Kidney (tissue), 14 donors: ENCODE data around the gene CDYL2. TPM values are rescaled to one million over a fixed set of nuclear protein-coding genes. Genes with fewer than 3 reads are reported as not detected.
"Not testable (repeated sequence)": the region's sequence is repeated elsewhere in the genome, so short reads cannot be mapped to it uniquely, and the experiment has no call there.

Source experiments
- DNase-seq, 5 donors: peaks; one replicate each; pipeline ENCODE4 v3.0.0-alpha.2; 2013 to 2020
- FAIRE-seq: peaks from 2 replicates; lab custom pipeline; 2012; peaks lifted over from hg19 to GRCh38; lab: Jason Lieb, UNC
- H3K27ac ChIP-seq, 2 donors: one replicate each; pipeline ENCODE4 v1.7.0; 2013; ENCODE audit warnings: low read depth in 2 of 2, low read length in 2 of 2, inconsistent platforms in 1 of 2
- H3K27me3 ChIP-seq: one replicate; pipeline ENCODE4 v1.7.1; 2013; ENCODE audit warnings: low read length, inconsistent platforms; ENCODE audit not compliant: control insufficient read depth, insufficient read depth
- H3K36me3 ChIP-seq, 3 donors: one replicate each; pipeline versions ENCODE4 v1.7.0 to v1.7.1; 2013; ENCODE audit warnings: low read length in 3 of 3, control low read depth in 1 of 3, inconsistent platforms in 1 of 3; ENCODE audit not compliant: insufficient read depth in 3 of 3, control insufficient read depth in 2 of 3
- H3K4me1 ChIP-seq, 3 donors: one replicate each; pipeline versions ENCODE4 v1.7.0 to v1.7.1; 2013; ENCODE audit warnings: low read length in 3 of 3, inconsistent platforms in 1 of 3, low read depth in 1 of 3; ENCODE audit not compliant: control insufficient read depth in 2 of 3, insufficient read depth in 2 of 3
- H3K4me3 ChIP-seq, 3 donors: one replicate each; pipeline versions ENCODE4 v1.7.0 to v1.8.1; 2013; ENCODE audit warnings: low read length in 3 of 3, control low read depth in 1 of 3, inconsistent platforms in 1 of 3
- H3K9ac ChIP-seq, 3 donors: one replicate each; pipeline versions ENCODE4 v1.7.0 to v1.7.1; 2013; ENCODE audit warnings: low read length in 3 of 3, control low read depth in 1 of 3, inconsistent platforms in 1 of 3
- H3K9me3 ChIP-seq, 3 donors: one replicate each; pipeline versions ENCODE4 v1.7.0 to v1.7.1; 2013; ENCODE audit warnings: low read length in 3 of 3, control low read depth in 1 of 3, inconsistent platforms in 1 of 3; ENCODE audit not compliant: control insufficient read depth in 2 of 3, insufficient read depth in 1 of 3
- CTCF ChIP-seq: IDR thresholded peaks from 3 replicates; pipeline ENCODE4 v1.5.1; 2012; ENCODE audit warnings: mild to moderate bottlenecking, moderate library complexity, borderline replicate concordance; ENCODE audit not compliant: insufficient read depth; ENCODE audit errors: extremely low read depth
- intact Hi-C: fragments of 100-400 bp; cut with DNase I; formaldehyde crosslinking; loops from one replicate; pipeline ENCODE4 v1.11.1; 2022
- polyA plus RNA-seq: library from polyadenylated mRNA; stranded (reverse); fragments of 350-450 nt; fragmentation: Illumina TruSeq; extraction: RNeasy Lipid Tissue Mini Kit (QIAGEN cat#74804); gene quantifications from one replicate; pipeline ENCODE4 v1.2.3, GENCODE V29; 2014; ENCODE audit warnings: low read depth, low replicate concordance; ENCODE audit not compliant: insufficient read depth
- total RNA-seq: library from RNA; stranded (reverse); fragmentation: NEBNext Ultra II Directional; extraction: Animal tissue kit (Norgen Biotek cat#: 25700); gene quantifications from one replicate; pipeline ENCODE4 v1.2.1, GENCODE V29; 2021
- donor health status: control.
- donor health status: control.
- donor health status: control.
- donor health status: control.
- donor health status: control.
- donor health status: DM: yes; HTN: yes; CAD: no.
- donor health status: Normal renal cell carcinoma (clear cell type).

CDYL2 gene
- total and polyA plus RNA-seq, 2 donors from 2014 or later, result 2.6 to 27.3 TPM

DNA sequence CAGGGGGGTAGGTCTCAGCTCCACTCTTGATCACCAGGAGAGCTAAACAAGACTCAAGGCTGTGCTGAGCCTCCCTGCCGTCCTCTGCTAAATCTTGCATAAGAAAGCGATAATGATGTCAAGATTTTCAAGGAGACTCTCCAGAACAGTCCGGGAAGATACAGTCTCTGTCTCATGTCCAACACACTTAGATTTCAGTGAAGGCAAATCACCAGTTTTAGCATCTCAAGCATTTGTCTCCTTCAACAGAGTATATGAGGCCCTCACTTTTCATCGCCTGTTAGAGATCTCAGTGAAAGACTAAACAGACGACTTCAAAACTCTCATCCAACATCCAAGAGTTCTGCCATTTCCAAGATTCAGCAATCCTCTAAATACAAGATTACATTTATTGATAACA is 13.6 kb downstream of the CDYL2 start:
- Histone ChIP-seq H3K4me3 (no peak overlapping the region), H3K9me3 (peaks cover 0 to 4% (median 0%) of the 10 kb centered on the region in 3 donors), H3K9ac (no peak overlapping the region), H3K4me1 (peaks cover 0 to 4% (median 2%) of the 10 kb centered on the region in 3 donors), H3K27ac (no peak overlapping the region), H3K36me3 (no peaks in the 10 kb centered on the region), H3K27me3 (no peaks in the 10 kb centered on the region)
- FAIRE-seq (no peak), DNase-seq (no peak)
- intact Hi-C loops, result no loop called here
- TF ChIP-seq CTCF, result no peak

DNA sequence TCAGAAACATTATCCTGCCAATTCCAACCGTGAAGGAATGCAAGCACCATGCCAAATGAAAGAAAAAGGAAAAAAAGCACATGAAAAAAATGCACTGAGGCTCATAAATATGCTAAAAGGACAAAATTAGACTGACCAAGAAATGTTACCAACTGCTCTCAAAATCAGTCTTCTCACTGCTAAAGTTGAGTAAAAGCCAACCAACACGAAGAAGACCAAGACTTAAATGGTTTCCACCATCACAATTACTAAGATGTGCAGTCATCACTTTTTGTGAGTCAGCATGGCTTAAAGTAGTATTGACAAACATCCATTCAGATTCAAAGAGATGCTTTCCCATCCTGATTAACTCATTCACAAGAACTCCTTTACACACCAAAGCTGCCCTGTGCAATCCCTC is 16.4 kb downstream of the CDYL2 start:
- no peak for TF ChIP-seq CTCF
- DNase-seq (peak in 1 of 5 donors; percentile 10), FAIRE-seq (no peak)
- no peaks in the 10 kb centered on the region for H3K36me3 ChIP-seq
- intact Hi-C loops, result no loop called here
- H3K9ac ChIP-seq, result no peak overlapping the region
- H3K4me3 ChIP-seq, result no peak overlapping the region
- H3K27me3 ChIP-seq, result no peaks in the 10 kb centered on the region
- no peak overlapping the region for H3K27ac ChIP-seq
- peaks cover 0 to 11% (median under 1%) of the 10 kb centered on the region in 3 donors for H3K9me3 ChIP-seq
- peaks cover 0 to 4% (median 2%) of the 10 kb centered on the region in 3 donors for H3K4me1 ChIP-seq

DNA sequence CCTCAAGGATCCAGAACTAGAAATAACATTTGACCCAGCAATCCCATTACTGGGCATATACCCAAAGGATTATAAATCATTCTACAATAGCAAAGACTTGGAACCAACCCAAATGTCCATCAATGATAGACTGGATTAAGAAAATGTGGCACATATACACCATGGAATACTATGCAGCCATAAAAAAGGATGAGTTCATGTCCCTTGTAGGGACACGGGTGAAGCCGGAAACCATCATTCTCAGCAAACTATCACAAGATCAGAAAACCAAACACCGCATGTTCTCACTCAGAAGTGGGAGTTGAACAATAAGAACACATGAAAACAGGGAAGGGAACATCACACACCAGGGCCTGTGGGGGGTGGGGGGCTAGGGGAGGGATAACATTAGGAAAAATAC is 17.8 kb downstream of the CDYL2 start:
- H3K4me3 ChIP-seq, H3K27ac ChIP-seq, H3K27me3 ChIP-seq, H3K36me3 ChIP-seq, H3K9ac ChIP-seq, DNase-seq, FAIRE-seq, H3K4me1 ChIP-seq, intact Hi-C loops: not testable (repeated sequence)
- peaks cover 0 to 13% (median 1%) of the 10 kb centered on the region in 3 donors for H3K9me3 ChIP-seq

DNA sequence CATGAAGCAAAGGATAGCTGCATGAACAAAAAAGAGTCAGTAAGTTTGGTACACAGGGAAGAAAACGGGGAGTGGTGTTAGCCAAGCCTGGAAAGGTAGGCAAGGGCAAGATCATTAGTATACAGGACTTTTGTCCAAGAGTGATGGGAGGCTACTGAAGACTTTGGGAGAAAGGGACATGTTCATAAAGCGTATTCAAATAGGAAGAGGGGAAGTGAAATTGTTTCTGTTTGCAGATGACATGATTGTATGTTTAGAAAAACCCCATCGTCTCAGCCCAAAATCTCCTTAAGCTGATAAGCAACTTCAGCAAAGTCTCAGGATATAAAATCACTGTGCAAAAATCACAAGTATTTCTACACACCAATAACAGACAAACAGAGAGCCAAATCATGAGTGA is 19.4 kb downstream of the CDYL2 start:
- TF ChIP-seq CTCF, result no peak
- peaks cover 0 to 19% (median 1%) of the 10 kb centered on the region in 3 donors for H3K9me3 ChIP-seq
- intact Hi-C loops, result no loop called here
- H3K4me3 ChIP-seq, result no peak overlapping the region
- H3K4me1 ChIP-seq, result peaks cover 0 to 4% (median 2%) of the 10 kb centered on the region in 3 donors
- H3K27me3 ChIP-seq, result no peaks in the 10 kb centered on the region
- H3K27ac ChIP-seq, result no peak overlapping the region
- H3K9ac ChIP-seq, result no peak overlapping the region
- DNase-seq, result no peak
- H3K36me3 ChIP-seq, result no peaks in the 10 kb centered on the region
- FAIRE-seq, result no peak
